ENCODE data around the gene HNF1B. TPM values are rescaled to one million over a fixed set of nuclear protein-coding genes. Genes with fewer than 3 reads are reported as not detected.
"Not testable (repeated sequence)": the region's sequence is repeated elsewhere in the genome, so short reads cannot be mapped to it uniquely, and the experiment has no call there.

HNF1B gene
- total RNA-seq (not detected), polyA plus RNA-seq (not detected)
- long read RNA-seq, donor 1 = 0 reads
- long read RNA-seq, donor 2 = 0 reads
- long read RNA-seq, donor 3 = 0 reads
- long read RNA-seq, donor 4 = 0 reads

- WGBS = 7% methylated on average over 35 of the region's 35 CpGs
- Histone ChIP-seq H3K9me3 (ENCODE audit: control insufficient read depth, low read length) (no peaks in the 10 kb centered on the region), H3K27ac (ENCODE audit: low read length) (no peak within 1 kb of the TSS), H3K4me3 (ENCODE audit: low read length) (no peak within 1 kb of the TSS), H3K27me3 (ENCODE audit: control insufficient read depth, insufficient read depth) (no peaks in the 10 kb centered on the region), H3K4me1 (ENCODE audit: control insufficient read depth, insufficient read depth, low read length) (no peaks in the 10 kb centered on the region)
- intact Hi-C loops (cut with DNase I) = no loop called here
- peak in 1 of 3 donors; percentile 40 for DNase-seq
- ATAC-seq = peak in 1 of 2 donors; percentile 32
Observed at GRCh38 chr17:37744961-37745800, at the start of gene HNF1B. Gene HNF1B (minus strand): TSS chr17:37745059. CDS start chr17:37744884, 175 bp downstream.

- Histone ChIP-seq H3K27me3 (ENCODE audit: control insufficient read depth, insufficient read depth) (no peaks in the 10 kb centered on the region), H3K4me3 (ENCODE audit: low read length) (no peak overlapping the region), H3K4me1 (ENCODE audit: control insufficient read depth, insufficient read depth, low read length) (no peaks in the 10 kb centered on the region), H3K9me3 (ENCODE audit: control insufficient read depth, low read length) (no peaks in the 10 kb centered on the region), H3K27ac (ENCODE audit: low read length) (no peak overlapping the region)
- DNase-seq (no peak), ATAC-seq (no peak)
- intact Hi-C loops (cut with DNase I) = no loop called here
- WGBS = 64% methylated on average over 2 of the region's 2 CpGs
Observed at GRCh38 chr17:37792787-37793186, 47.9 kb upstream of the HNF1B start.

- H3K4me3 ChIP-seq (ENCODE audit: low read length) = no peak overlapping the region
- DNase-seq (no peak), ATAC-seq (no peak)
- whole genome bisulfite sequencing = 67% methylated on average over 19 of the region's 19 CpGs
- no peak overlapping the region for H3K27ac ChIP-seq (ENCODE audit: low read length)
- intact Hi-C loops (cut with DNase I) = no loop called here
- no peaks in the 10 kb centered on the region for H3K27me3 ChIP-seq (ENCODE audit: control insufficient read depth, insufficient read depth)
- no peaks in the 10 kb centered on the region for H3K9me3 ChIP-seq (ENCODE audit: control insufficient read depth, low read length)
- no peaks in the 10 kb centered on the region for H3K4me1 ChIP-seq (ENCODE audit: control insufficient read depth, insufficient read depth, low read length)
Observed at GRCh38 chr17:37791447-37792399, 46.9 kb upstream of the HNF1B start.

- Histone ChIP-seq H3K27me3 (ENCODE audit: control insufficient read depth, insufficient read depth) (no peaks in the 10 kb centered on the region), H3K27ac (ENCODE audit: low read length) (no peak overlapping the region), H3K9me3 (ENCODE audit: control insufficient read depth, low read length) (no peaks in the 10 kb centered on the region), H3K4me1 (ENCODE audit: control insufficient read depth, insufficient read depth, low read length) (no peaks in the 10 kb centered on the region), H3K4me3 (ENCODE audit: low read length) (no peak overlapping the region)
- DNase-seq (no peak), ATAC-seq (no peak)
- WGBS = 76% methylated on average over 9 of the region's 9 CpGs
- intact Hi-C loops (cut with DNase I) = loop anchor here in 1 of 4 donors (10.0 kb wide), 1 partner anchor 125 kb away; no protein-coding TSS in a partner anchor
Observed at GRCh38 chr17:37789771-37790541, 45.1 kb upstream of the HNF1B start.

- DNase-seq = no peak
- no peaks in the 10 kb centered on the region for H3K27me3 ChIP-seq (ENCODE audit: control insufficient read depth, insufficient read depth)
- WGBS = 46% methylated on average over 5 of the region's 5 CpGs
- no peak overlapping the region for H3K4me3 ChIP-seq (ENCODE audit: low read length)
- no peak for ATAC-seq
- no peak overlapping the region for H3K27ac ChIP-seq (ENCODE audit: low read length)
- H3K9me3 ChIP-seq (ENCODE audit: control insufficient read depth, low read length) = no peaks in the 10 kb centered on the region
- H3K4me1 ChIP-seq (ENCODE audit: control insufficient read depth, insufficient read depth, low read length) = no peaks in the 10 kb centered on the region
- intact Hi-C loops (cut with DNase I) = loop anchor here in 1 of 4 donors (10.0 kb wide), 1 partner anchor 124 kb away; no protein-coding TSS in a partner anchor
Observed at GRCh38 chr17:37789021-37789565, 44.2 kb upstream of the HNF1B start.

GRCh38 chr17:37788526-37788925, 43.7 kb upstream of the HNF1B start:
- DNase-seq = no peak
- Histone ChIP-seq H3K9me3 (ENCODE audit: control insufficient read depth, low read length) (no peaks in the 10 kb centered on the region), H3K4me3 (ENCODE audit: low read length) (no peak overlapping the region), H3K27ac (ENCODE audit: low read length) (no peak overlapping the region), H3K27me3 (ENCODE audit: control insufficient read depth, insufficient read depth) (no peaks in the 10 kb centered on the region), H3K4me1 (ENCODE audit: control insufficient read depth, insufficient read depth, low read length) (no peaks in the 10 kb centered on the region)
- no peak for ATAC-seq
- 78% methylated on average over 1 of the region's 1 CpG for WGBS
- intact Hi-C loops (cut with DNase I) = loop anchor here in 1 of 4 donors (10.0 kb wide), 1 partner anchor 124 kb away; no protein-coding TSS in a partner anchor

GRCh38 chr17:37787055-37787757, 42.3 kb upstream of the HNF1B start:
- intact Hi-C loops (cut with DNase I) = loop anchor here in 1 of 4 donors (10.0 kb wide), 1 partner anchor 122 kb away; no protein-coding TSS in a partner anchor
- H3K9me3 ChIP-seq (ENCODE audit: control insufficient read depth, low read length) = no peaks in the 10 kb centered on the region
- 37% methylated on average over 8 of the region's 8 CpGs for WGBS
- ATAC-seq = peak; percentile 26 to 48
- H3K27ac ChIP-seq (ENCODE audit: low read length) = no peak overlapping the region
- H3K4me3 ChIP-seq (ENCODE audit: low read length) = no peak overlapping the region
- DNase-seq = no peak
- no peaks in the 10 kb centered on the region for H3K4me1 ChIP-seq (ENCODE audit: control insufficient read depth, insufficient read depth, low read length)
- no peaks in the 10 kb centered on the region for H3K27me3 ChIP-seq (ENCODE audit: control insufficient read depth, insufficient read depth)

GRCh38 chr17:37786481-37786880, 41.6 kb upstream of the HNF1B start:
- no peaks in the 10 kb centered on the region for H3K27me3 ChIP-seq (ENCODE audit: control insufficient read depth, insufficient read depth)
- H3K4me1 ChIP-seq (ENCODE audit: control insufficient read depth, insufficient read depth, low read length) = no peaks in the 10 kb centered on the region
- no peak for ATAC-seq
- H3K9me3 ChIP-seq (ENCODE audit: control insufficient read depth, low read length) = no peaks in the 10 kb centered on the region
- intact Hi-C loops (cut with DNase I) = loop anchor here in 1 of 4 donors (10.0 kb wide), 1 partner anchor 122 kb away; no protein-coding TSS in a partner anchor
- no peak overlapping the region for H3K27ac ChIP-seq (ENCODE audit: low read length)
- WGBS = 86% methylated on average over 2 of the region's 2 CpGs
- no peak for DNase-seq
- H3K4me3 ChIP-seq (ENCODE audit: low read length) = no peak overlapping the region

GRCh38 chr17:37782460-37782859, 37.6 kb upstream of the HNF1B start:
- not testable (repeated sequence) for H3K4me1 ChIP-seq (ENCODE audit: control insufficient read depth, insufficient read depth, low read length); H3K9me3 ChIP-seq (ENCODE audit: control insufficient read depth, low read length); H3K27ac ChIP-seq (ENCODE audit: low read length); H3K4me3 ChIP-seq (ENCODE audit: low read length); DNase-seq; H3K27me3 ChIP-seq (ENCODE audit: control insufficient read depth, insufficient read depth); ATAC-seq
- intact Hi-C loops (cut with DNase I) = loop anchor here in 1 of 4 donors (10.0 kb wide), 1 partner anchor 118 kb away; no protein-coding TSS in a partner anchor
- 71% methylated on average over 1 of the region's 1 CpG for WGBS
